Stimulated activated CD4-positive, alpha-beta T cell treated with anti-CD3 and anti-CD28 coated beads, Interleukin-4, amount 100 ng/mL, for 4 hours (primary cell): ENCODE data around the gene NHSL2.

Experiments used
- DNase-seq, 2 experiments: peaks; one replicate each; pipeline ENCODE4 v3.0.0-alpha.2; 2020

The NHSL2 gene

DNA sequence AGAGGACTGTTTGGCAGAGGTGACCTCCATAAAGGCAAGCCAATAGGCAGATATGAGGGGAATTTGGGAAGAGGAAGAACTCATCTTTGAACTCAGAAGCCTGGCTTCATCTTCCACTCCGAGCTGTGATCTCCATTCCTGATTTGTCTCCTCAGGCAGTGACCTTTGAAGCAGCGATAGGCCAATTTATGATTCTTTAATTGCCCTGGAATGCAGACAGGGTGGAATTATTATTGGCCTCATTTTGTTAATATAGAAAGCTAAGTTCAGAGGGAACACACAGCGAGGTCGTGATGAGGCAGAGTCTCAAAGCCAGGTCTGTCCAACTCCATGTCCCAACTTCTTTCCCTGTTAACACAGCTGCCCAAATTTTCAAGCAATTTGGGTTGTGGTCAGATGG, 204.2 kb downstream of the NHSL2 start:
- DNase-seq, result no peak

DNA sequence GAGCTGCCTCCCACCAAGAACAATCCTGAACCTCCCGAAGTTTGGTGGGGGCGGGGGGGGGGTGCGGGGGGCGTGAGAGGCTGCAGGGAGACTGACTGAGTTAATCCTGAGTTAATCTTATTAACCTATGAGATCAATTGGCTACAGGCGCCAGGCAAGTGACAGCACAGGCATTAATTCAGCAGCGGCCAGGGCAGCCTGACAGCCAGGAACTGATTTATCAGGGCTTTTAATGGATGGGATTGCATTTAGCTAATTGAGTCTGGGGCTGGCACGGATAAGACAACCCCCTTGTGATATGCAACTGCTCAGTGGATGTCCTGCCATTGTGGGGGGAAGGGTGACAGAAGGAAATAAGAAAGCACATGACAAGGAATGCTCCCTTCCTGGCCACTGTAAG, 204.7 kb downstream of the NHSL2 start:
- no peak for DNase-seq

GRCh38 chrX:72117636-72118210, 207.1 kb downstream of the NHSL2 start:
- DNase-seq, result no peak

DNA sequence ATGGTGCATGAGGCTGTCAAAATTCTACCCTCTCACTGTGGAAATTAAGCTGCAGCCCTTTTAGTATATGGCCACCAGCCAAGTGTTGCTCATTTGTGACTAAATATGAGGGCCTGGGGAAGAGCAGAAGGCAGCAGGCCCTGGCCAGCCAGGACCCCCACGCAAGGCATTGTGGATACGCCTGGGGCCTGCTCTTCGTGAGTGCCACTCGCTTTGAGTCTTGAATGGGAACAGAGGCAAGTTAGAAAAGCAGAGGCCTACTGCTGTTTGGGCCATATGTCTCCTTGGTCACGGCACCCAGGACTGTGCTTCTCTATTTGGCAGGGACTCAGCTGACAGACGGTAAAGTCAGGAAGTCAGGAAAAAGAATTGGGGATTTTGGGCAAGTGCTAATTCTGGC, 210.2 kb downstream of the NHSL2 start:
- DNase-seq, result no peak

- DNase-seq, result peak in 1 of 2 experiments; percentile 18
Measured at GRCh38 chrX:72121383-72121782, 210.7 kb downstream of the NHSL2 start.

GRCh38 chrX:72122621-72123337, 212.1 kb downstream of the NHSL2 start:
- no peak for DNase-seq

- DNase-seq, result no peak
Measured at GRCh38 chrX:72123471-72124185, 213.0 kb downstream of the NHSL2 start.

GRCh38 chrX:72124540-72125201, 214.0 kb downstream of the NHSL2 start:
- no peak for DNase-seq

DNA sequence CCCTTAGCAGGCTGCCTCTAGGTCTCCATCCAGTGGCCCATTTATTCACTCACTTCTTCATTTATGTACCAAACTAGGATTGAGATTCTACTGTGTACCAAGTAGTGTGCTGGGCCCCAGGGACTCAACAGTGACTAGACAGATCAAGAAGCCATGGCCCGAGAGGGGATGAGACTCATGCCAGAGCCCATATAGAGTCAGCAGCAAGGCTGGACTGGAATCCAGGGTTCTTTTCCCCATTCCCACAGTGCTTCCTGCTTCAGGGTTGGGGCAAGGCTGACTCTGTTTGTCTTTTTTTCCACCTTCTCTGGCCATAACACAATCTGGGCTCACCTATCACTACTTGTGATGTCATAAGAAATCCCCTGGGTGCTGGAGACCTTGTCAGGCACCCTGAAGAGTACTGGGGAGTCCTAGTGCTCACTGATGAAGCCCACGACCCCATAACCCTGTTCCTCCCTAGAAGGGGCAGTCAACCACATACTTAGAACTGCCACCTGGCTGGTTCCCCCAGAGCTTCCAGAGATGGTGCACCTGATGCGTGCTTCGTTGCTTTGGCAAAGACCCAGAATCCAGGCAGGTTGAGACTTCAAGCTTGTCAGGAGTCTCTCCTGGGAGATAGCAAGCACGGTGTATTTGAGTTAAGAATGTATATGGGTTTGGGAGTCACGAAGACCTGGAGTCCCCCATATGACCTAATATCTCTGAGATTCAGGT, 214.8 kb downstream of the NHSL2 start:
- no peak for DNase-seq

DNA sequence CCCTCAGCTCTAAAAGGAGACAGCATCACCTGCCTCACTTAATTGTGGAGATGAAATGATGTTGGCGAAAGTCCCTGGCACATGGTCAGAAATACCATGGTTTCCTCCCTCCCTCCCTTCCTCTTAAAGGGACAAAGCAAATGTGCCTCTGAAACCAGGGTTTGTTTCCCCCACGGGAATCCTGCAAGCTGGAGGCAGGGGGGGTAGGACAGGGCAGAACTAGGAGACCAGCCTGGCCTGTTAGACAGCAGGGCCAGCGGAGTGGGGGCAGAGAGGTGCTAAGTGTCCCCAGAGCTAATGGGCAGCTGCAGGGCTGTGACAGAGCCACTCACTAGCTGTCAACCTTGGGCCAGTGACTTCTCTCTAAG, 215.4 kb downstream of the NHSL2 start:
- no peak for DNase-seq

- peak; percentile 64 to 75 for DNase-seq
Measured at GRCh38 chrX:72126539-72127140, 216.0 kb downstream of the NHSL2 start.

GRCh38 chrX:72127332-72127731, 216.7 kb downstream of the NHSL2 start:
- DNase-seq, result no peak

- no peak for DNase-seq
Measured at GRCh38 chrX:72128183-72128834, 217.7 kb downstream of the NHSL2 start.

- peak in 1 of 2 experiments; percentile 13 for DNase-seq
Measured at GRCh38 chrX:72128881-72129280, 218.2 kb downstream of the NHSL2 start.

DNA sequence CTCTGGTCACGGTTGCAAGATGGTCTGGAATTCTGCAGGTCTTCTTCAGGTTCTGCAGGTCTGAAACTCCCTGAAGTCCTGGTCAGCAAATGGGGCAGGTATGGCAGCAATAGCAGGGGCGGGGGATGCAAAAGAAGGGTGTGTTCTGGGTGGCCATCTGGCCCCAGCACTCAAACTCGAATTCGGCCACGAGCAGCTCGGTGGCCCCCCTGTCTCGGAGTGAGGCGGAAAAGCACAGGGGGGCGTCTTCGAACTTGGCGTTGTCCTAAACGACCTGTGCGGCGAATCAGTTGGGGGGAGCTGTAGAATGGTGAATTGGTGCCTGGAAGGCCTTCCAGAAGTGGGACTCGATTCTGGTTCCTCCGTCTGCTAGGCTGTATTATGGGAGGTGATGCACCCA, 219.0 kb downstream of the NHSL2 start:
- no peak for DNase-seq

DNA sequence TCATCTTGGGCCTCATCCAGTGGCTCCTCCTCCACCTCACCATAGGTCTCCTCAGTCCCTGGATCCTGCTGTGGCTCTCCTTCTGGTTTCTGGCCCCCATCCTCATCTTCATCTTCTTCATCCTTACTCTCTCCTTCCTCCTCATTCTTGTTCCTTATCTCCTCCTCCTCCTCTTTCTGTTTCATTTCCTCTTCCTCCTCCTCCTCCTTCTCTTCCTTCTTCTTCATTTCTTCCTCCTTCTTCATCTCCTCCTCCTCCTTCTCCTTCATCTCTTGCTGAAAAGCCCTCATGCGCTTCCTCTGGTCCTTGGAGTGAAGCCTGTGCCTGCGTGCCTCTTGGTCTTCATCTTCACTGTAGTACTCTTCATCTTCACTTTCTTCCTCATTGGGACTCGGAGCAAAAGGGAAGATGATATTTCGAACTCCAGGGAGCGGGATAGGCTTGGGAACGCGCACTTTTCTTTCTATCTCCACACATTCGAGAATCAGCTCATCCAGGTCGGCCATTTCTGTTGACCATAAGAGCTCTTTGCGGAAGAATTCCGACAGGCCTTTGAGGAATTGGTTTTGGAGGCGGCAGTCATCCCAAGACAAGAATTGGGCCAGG, 219.6 kb downstream of the NHSL2 start:
- no peak for DNase-seq

DNA sequence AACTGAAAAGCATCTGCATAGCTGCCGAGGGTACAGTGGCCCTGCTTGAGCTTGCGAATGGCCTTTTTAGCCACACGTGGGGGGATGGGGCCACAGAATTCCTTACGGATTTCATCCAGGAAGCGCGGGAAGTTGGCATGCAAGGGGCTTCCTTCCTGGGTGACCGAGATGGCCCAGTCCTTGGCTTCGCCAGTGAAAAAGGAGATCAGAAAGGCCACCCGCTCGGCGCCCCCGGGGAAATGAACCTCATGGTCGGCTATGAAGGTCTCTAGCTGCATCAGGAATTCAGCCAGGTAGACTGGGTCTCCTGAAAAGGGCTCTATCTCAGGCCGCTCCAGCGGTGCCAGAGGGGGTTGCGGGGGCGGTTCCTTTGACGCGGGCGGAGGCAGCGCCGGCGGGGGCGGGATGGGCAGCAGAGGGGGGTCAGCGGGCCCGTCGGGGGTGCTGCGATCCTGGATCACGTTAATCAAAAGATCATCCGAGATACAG, 220.2 kb downstream of the NHSL2 start:
- no peak for DNase-seq

GRCh38 chrX:72131317-72132294, 221.0 kb downstream of the NHSL2 start, which contains the start of gene RTL5:
Gene RTL5 (minus strand): TSS chrX:72131915.
- peak; percentile 43 to 67 for DNase-seq

- no peak for DNase-seq
Measured at GRCh38 chrX:72132456-72132855, 221.8 kb downstream of the NHSL2 start.
